Fibroblast of lung (primary cell): ENCODE measurements around the gene SLC16A3.

Experiments used
- EZH2 ChIP-seq: IDR thresholded peaks from 2 replicates; pipeline ENCODE4 v1.5.1; 2012; ENCODE audit warnings: low read length, control low read depth, mild to moderate bottlenecking; ENCODE audit errors: missing control alignments
- TF ChIP-seq, protein P1 (sequence below), 2 donors: IDR thresholded peaks in 1 of 2; conservative IDR thresholded peaks in 1 of 2; 1 replicate in 1 of 2; 2 replicates in 1 of 2; pipeline ENCODE4 v1.5.1; 2011 to 2012; ENCODE audit warnings: low read length in 2 of 2, control low read depth in 1 of 2, inconsistent platforms in 1 of 2, low read depth in 1 of 2, mild to moderate bottlenecking in 1 of 2

DNA sequence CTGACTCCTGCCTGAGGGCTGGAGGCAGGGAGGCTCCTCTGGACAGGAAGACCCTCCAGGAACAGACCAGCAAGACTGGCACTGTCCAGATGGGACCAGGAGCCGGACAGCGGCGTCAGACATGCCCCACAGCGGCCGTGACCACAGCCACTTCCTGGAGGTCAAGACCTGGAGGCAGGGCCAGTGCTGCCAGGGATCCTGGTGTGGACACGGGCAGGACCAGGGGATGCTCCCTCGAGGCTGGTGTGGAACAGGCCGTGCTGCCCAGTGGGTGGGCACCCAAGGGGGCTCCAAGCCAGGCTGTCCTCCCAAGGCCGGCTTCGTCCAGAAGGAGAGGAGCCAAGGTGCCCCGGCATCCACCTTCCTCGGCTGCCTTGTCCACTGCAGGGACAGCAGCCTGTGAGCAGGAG lies 11.7 kb upstream of the SLC16A3 start:
- TF ChIP-seq, protein P1, sequence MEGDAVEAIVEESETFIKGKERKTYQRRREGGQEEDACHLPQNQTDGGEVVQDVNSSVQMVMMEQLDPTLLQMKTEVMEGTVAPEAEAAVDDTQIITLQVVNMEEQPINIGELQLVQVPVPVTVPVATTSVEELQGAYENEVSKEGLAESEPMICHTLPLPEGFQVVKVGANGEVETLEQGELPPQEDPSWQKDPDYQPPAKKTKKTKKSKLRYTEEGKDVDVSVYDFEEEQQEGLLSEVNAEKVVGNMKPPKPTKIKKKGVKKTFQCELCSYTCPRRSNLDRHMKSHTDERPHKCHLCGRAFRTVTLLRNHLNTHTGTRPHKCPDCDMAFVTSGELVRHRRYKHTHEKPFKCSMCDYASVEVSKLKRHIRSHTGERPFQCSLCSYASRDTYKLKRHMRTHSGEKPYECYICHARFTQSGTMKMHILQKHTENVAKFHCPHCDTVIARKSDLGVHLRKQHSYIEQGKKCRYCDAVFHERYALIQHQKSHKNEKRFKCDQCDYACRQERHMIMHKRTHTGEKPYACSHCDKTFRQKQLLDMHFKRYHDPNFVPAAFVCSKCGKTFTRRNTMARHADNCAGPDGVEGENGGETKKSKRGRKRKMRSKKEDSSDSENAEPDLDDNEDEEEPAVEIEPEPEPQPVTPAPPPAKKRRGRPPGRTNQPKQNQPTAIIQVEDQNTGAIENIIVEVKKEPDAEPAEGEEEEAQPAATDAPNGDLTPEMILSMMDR (conservative IDR thresholded peaks at IDR 0.05 in 1 of 2, IDR thresholded peaks at IDR 0.05 in 1 of 2; ENCODE audit: low read depth in 1 of 2, low read length in 2 of 2): no peak
- no peak for TF ChIP-seq EZH2
